HCT116 (cell line): ENCODE measurements around the gene SCYL2.

Experiments used
- EZH2 ChIP-seq: fragments of 200-600 bp; sonication (generic); IDR thresholded peaks from 2 replicates; pipeline ENCODE4 v1.6.1; 2017; ENCODE audit warnings: antibody characterized with exemption, mixed run types
- EZH2phosphoT487 ChIP-seq: fragments of 200-600 bp; IDR thresholded peaks from 2 replicates; pipeline ENCODE4 v1.6.1; 2018; ENCODE audit warnings: antibody characterized with exemption, borderline replicate concordance
- POLR2A ChIP-seq: IDR thresholded peaks from 2 replicates; pipeline ENCODE4 v1.7.0; 2011; ENCODE audit warnings: borderline replicate concordance; ENCODE audit not compliant: insufficient read depth, insufficient read length; ENCODE audit errors: extremely low read depth
- POLR2AphosphoS5 ChIP-seq: IDR thresholded peaks from 2 replicates; pipeline ENCODE4 v1.6.1; 2011; ENCODE audit warnings: mild to moderate bottlenecking, low read depth, low read length, moderate library complexity
- SIN3A ChIP-seq: IDR thresholded peaks from 2 replicates; pipeline ENCODE4 v1.6.1; 2012; ENCODE audit warnings: low read depth
- SP1 ChIP-seq: IDR thresholded peaks from 2 replicates; pipeline ENCODE4 v1.6.1; 2012; ENCODE audit warnings: low read depth
- ZFX ChIP-seq: fragments of 450-650 bp; IDR thresholded peaks from 2 replicates; pipeline ENCODE4 v1.6.1; 2017
- TF ChIP-seq, protein P1 (sequence below), 3 experiments: fragments of 200-600 bp in 1 of 3; sonication (generic) in 1 of 3; IDR thresholded peaks in 2 of 3; conservative IDR thresholded peaks in 1 of 3; 2 replicates each; pipeline ENCODE4 v1.5.1; 2012 to 2017; ENCODE audit warnings: low read depth in 2 of 3, low read length in 2 of 3, antibody characterized with exemption in 1 of 3, borderline replicate concordance in 1 of 3, control low read depth in 1 of 3, mild to moderate bottlenecking in 1 of 3, mixed read lengths in 1 of 3, mixed run types in 1 of 3, moderate library complexity in 1 of 3; ENCODE audit not compliant: insufficient read depth in 1 of 3

DNA sequence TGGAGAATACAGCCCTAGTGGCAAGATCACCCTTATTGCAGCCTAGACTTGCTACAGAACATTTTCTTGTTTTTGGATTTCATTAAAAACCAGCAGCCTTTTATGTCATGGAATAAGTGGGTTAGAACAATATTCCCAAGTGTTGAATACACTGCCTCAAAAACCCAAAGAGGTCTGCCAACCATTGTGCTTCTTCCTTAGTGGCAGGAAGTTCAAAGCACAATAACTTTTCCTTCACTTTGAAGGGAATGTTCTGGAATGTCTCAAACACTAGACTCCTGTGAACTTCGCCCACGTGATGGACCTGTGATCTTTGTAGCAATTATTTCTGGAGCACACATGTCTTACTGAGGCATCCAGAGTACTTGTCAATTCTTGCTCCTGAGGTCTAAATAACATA, 98.4 kb downstream of the SCYL2 start:
- TF ChIP-seq, protein P1, sequence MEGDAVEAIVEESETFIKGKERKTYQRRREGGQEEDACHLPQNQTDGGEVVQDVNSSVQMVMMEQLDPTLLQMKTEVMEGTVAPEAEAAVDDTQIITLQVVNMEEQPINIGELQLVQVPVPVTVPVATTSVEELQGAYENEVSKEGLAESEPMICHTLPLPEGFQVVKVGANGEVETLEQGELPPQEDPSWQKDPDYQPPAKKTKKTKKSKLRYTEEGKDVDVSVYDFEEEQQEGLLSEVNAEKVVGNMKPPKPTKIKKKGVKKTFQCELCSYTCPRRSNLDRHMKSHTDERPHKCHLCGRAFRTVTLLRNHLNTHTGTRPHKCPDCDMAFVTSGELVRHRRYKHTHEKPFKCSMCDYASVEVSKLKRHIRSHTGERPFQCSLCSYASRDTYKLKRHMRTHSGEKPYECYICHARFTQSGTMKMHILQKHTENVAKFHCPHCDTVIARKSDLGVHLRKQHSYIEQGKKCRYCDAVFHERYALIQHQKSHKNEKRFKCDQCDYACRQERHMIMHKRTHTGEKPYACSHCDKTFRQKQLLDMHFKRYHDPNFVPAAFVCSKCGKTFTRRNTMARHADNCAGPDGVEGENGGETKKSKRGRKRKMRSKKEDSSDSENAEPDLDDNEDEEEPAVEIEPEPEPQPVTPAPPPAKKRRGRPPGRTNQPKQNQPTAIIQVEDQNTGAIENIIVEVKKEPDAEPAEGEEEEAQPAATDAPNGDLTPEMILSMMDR (IDR thresholded peaks at IDR 0.05 in 2 of 3, conservative IDR thresholded peaks at IDR 0.05 in 1 of 3; ENCODE audit: borderline replicate concordance in 1 of 3, insufficient read depth in 1 of 3, low read depth in 2 of 3, low read length in 2 of 3): no peak
- TF ChIP-seq EZH2phosphoT487 (no peak), POLR2A (no peak), EZH2 (no peak), SP1 (no peak), ZFX (no peak), POLR2AphosphoS5 (no peak), SIN3A (no peak)
